ENCODE measurements around the gene DHRS1.
"Not testable (repeated sequence)": the region's sequence is repeated elsewhere in the genome, so short reads cannot be mapped to it uniquely, and the experiment has no call there.

The DHRS1 gene

GRCh38 chr14:24261969-24262327, 37.6 kb downstream of the DHRS1 start:
- DNase-seq: no peak

GRCh38 chr14:24261256-24261968, 38.2 kb downstream of the DHRS1 start:
- no peak for DNase-seq

GRCh38 chr14:24260780-24261157, 38.8 kb downstream of the DHRS1 start:
- no peak for DNase-seq

- DNase-seq: no peak
Measured at GRCh38 chr14:24260026-24260779, 39.4 kb downstream of the DHRS1 start.

- no peak for DNase-seq
Measured at GRCh38 chr14:24259282-24260025, 40.1 kb downstream of the DHRS1 start.

- no peak for DNase-seq
Measured at GRCh38 chr14:24258548-24259265, 40.9 kb downstream of the DHRS1 start.

- no peak for DNase-seq
Measured at GRCh38 chr14:24258119-24258518, 41.5 kb downstream of the DHRS1 start.

- no peak for DNase-seq
Measured at GRCh38 chr14:24256960-24257359, 42.6 kb downstream of the DHRS1 start.

- no peak for DNase-seq
Measured at GRCh38 chr14:24255931-24256711, 43.5 kb downstream of the DHRS1 start.

GRCh38 chr14:24255438-24255837, 44.1 kb downstream of the DHRS1 start:
- DNase-seq: no peak

GRCh38 chr14:24254630-24255392, 44.8 kb downstream of the DHRS1 start:
- DNase-seq: no peak

GRCh38 chr14:24253936-24254335, 45.6 kb downstream of the DHRS1 start:
- DNase-seq: no peak

GRCh38 chr14:24252289-24253124, 47.1 kb downstream of the DHRS1 start:
- DNase-seq: no peak

GRCh38 chr14:24251880-24252288, 47.7 kb downstream of the DHRS1 start:
- no peak for DNase-seq

- no peak for DNase-seq
Measured at GRCh38 chr14:24250354-24250753, 49.2 kb downstream of the DHRS1 start.

GRCh38 chr14:24249230-24250021, 50.2 kb downstream of the DHRS1 start:
- no peak for DNase-seq

GRCh38 chr14:24247422-24247821, 52.2 kb downstream of the DHRS1 start:
- DNase-seq: no peak

- DNase-seq: no peak
Measured at GRCh38 chr14:24246765-24247212, 52.8 kb downstream of the DHRS1 start.

- DNase-seq: not testable (repeated sequence)
Measured at GRCh38 chr14:24245350-24245749, 54.2 kb downstream of the DHRS1 start.

All from NCI-H1105 treated with DMSO at 0.1 percent for 48 hours (cell line).